Erythroblast (primary cell): ENCODE results near the gene C10orf105.

Experiments
- GATA1 ChIP-seq: IDR thresholded peaks from 2 replicates; pipeline ENCODE4 v1.6.1; 2011; ENCODE audit warnings: low read depth, mild to moderate bottlenecking, control low read depth, low read length, moderate library complexity
- POLR2A ChIP-seq: IDR thresholded peaks from 2 replicates; pipeline ENCODE4 v1.6.1; 2011; ENCODE audit warnings: mild to moderate bottlenecking, low read length

DNA sequence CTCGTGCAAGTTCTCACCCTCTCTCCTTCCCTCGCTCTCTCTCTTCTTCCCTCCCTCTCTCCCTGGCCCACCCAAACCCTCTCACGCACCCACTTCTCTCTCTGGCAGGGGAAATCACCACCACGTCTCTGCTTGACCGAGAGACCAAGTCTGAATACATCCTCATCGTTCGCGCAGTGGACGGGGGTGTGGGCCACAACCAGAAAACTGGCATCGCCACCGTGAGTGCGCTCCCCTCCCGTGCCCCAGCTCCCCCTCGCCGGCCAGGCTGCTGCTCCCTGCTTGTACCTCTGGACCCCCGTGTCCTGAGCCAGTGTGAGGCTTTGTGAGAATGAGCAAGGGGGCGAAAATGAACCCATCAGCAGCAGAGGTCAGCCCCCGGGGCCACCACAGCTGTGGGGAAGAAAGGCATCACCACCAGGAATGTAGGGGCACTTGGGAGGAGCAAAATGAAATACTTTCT lies 25.5 kb downstream of the C10orf105 start:
- TF ChIP-seq POLR2A = no peak
- no peak for TF ChIP-seq GATA1
